HepG2 (cell line): ENCODE measurements around the gene CNNM4. TPM values are rescaled to one million over a fixed set of nuclear protein-coding genes. Genes with fewer than 3 reads are reported as not detected.

Experiments used
- ATAC-seq: fragments of 200-7000 bp; cut with Tn5 transposase; 3 replicates; pipeline ENCODE4 v1.9.1; 2020; ENCODE audit warnings: mild to moderate bottlenecking, moderate library complexity
- BruUV-seq: library from RNA; stranded (reverse); fragments of 400-500 nt; replicated peaks from 2 replicates; lab custom pipeline; 2021; lab: Mats Ljungman, UMichigan
- CTCF ChIA-PET: fragments of 300-600 bp; formaldehyde crosslinking; extraction: SDS; loops from one replicate; lab custom pipeline; 2021; ENCODE audit warnings: low total read pairs, inconsistent platforms, low intra/inter-chr PET ratio; lab: Yijun Ruan, JAX
- POLR2A ChIA-PET: fragments of 350-600 bp; sonication (Branson Sonifier 250); formaldehyde crosslinking; loops from one replicate; lab custom pipeline; 2020; ENCODE audit warnings: antibody characterized with exemption, inconsistent platforms; lab: Yijun Ruan, JAX
- DNase-seq: peaks from one replicate; pipeline ENCODE4 v3.0.0-alpha.2; 2015; ENCODE audit warnings: low spot score
- FAIRE-seq: peaks from 3 replicates; lab custom pipeline; 2011; peaks lifted over from hg19 to GRCh38; lab: Jason Lieb, UNC
- H2AFZ ChIP-seq: one replicate; pipeline ENCODE4 v1.6.1; 2011; ENCODE audit warnings: low read length, inconsistent platforms
- H3K27ac ChIP-seq: fragments of 300-600 bp; 3 replicates; pipeline ENCODE4 v1.8.0; 2011; ENCODE audit warnings: mixed run types, mild to moderate bottlenecking, mixed read lengths, low read length, inconsistent platforms; ENCODE audit not compliant: insufficient read depth; ENCODE audit errors: extremely low read length
- H3K27me3 ChIP-seq, 2 experiments: fragments of 200-600 bp in 1 of 2; 2 replicates in 1 of 2; 3 replicates in 1 of 2; pipeline versions ENCODE4 v1.6.0 to v1.8.0; 2011; ENCODE audit warnings: low read length in 2 of 2, mild to moderate bottlenecking in 2 of 2, moderate library complexity in 2 of 2, inconsistent platforms in 1 of 2; ENCODE audit not compliant: insufficient read depth in 2 of 2, control insufficient read depth in 1 of 2
- H3K36me3 ChIP-seq, 2 experiments: fragments of 200-600 bp in 1 of 2; replicated peaks in 1 of 2; 2 replicates in 1 of 2; 3 replicates in 1 of 2; pipeline versions ENCODE4 v1.5.1 to v1.8.0; 2011; ENCODE audit warnings: low read length in 2 of 2, inconsistent platforms in 1 of 2; ENCODE audit not compliant: insufficient read depth in 2 of 2, control insufficient read depth in 1 of 2
- H3K4me1 ChIP-seq: 2 replicates; pipeline ENCODE4 v1.5.1; 2012; ENCODE audit warnings: low read length, inconsistent platforms; ENCODE audit not compliant: insufficient read depth
- H3K4me2 ChIP-seq: 2 replicates; pipeline ENCODE4 v1.6.0; 2011; ENCODE audit warnings: low read depth, low read length, inconsistent platforms
- H3K4me3 ChIP-seq, 3 experiments: fragments of 200-600 bp in 1 of 3; sonication (generic), shearing (Covaris generic) in 1 of 3; replicated peaks in 1 of 3; 2 replicates each; pipeline ENCODE4 v1.5.1; 2011 to 2016; ENCODE audit warnings: low read length in 3 of 3, inconsistent platforms in 2 of 3, low read depth in 2 of 3, mild to moderate bottlenecking in 2 of 3, control low read depth in 1 of 3, mixed read lengths in 1 of 3; ENCODE audit not compliant: insufficient read depth in 1 of 3
- H3K79me2 ChIP-seq: one replicate; pipeline ENCODE4 v1.6.1; 2011; ENCODE audit warnings: low read length, inconsistent platforms; ENCODE audit not compliant: insufficient read depth
- H3K9ac ChIP-seq: 2 replicates; pipeline ENCODE4 v1.6.0; 2011; ENCODE audit warnings: mild to moderate bottlenecking, low read depth, low read length, inconsistent platforms; ENCODE audit not compliant: insufficient read depth
- H3K9me3 ChIP-seq: 2 replicates; pipeline ENCODE4 v1.5.1; 2012; ENCODE audit warnings: mild to moderate bottlenecking, low read length
- H4K20me1 ChIP-seq: 2 replicates; pipeline ENCODE4 v1.6.0; 2011; ENCODE audit warnings: inconsistent platforms, mild to moderate bottlenecking, low read length, moderate library complexity; ENCODE audit not compliant: insufficient read depth
- E2F2 ChIP-seq: sonication (generic); formaldehyde crosslinking; IDR thresholded peaks from 2 replicates; pipeline ENCODE4 v1.4.0; 2020; ENCODE audit warnings: missing genetic modification reagents, borderline replicate concordance
- HDAC1 ChIP-seq: sonication (generic); formaldehyde crosslinking; IDR thresholded peaks from 2 replicates; pipeline ENCODE4 v1.5.1; 2020; ENCODE audit warnings: mild to moderate bottlenecking, missing genetic modification reagents
- KLF12 ChIP-seq: sonication (generic); formaldehyde crosslinking; IDR thresholded peaks from 2 replicates; pipeline ENCODE4 v1.4.0; 2020; ENCODE audit warnings: missing genetic modification reagents, borderline replicate concordance
- TAF1 ChIP-seq: sonication (generic); formaldehyde crosslinking; IDR thresholded peaks from 2 replicates; pipeline ENCODE4 v1.4.0; 2020; ENCODE audit warnings: missing genetic modification reagents
- WIZ ChIP-seq: sonication (generic); formaldehyde crosslinking; IDR thresholded peaks from 2 replicates; pipeline ENCODE4 v1.5.1; 2020; ENCODE audit warnings: mild to moderate bottlenecking, missing genetic modification reagents
- ZBTB33 ChIP-seq: sonication (generic); formaldehyde crosslinking; IDR thresholded peaks from 2 replicates; pipeline ENCODE4 v1.4.0; 2020; ENCODE audit warnings: missing genetic modification reagents
- ZNF839 ChIP-seq: sonication (generic); formaldehyde crosslinking; IDR thresholded peaks from 2 replicates; pipeline ENCODE4 v1.4.0; 2020; ENCODE audit warnings: missing genetic modification reagents, mild to moderate bottlenecking, borderline replicate concordance
- ZSCAN9 ChIP-seq: IDR thresholded peaks from 2 replicates; pipeline ENCODE4 v1.6.1; 2016; ENCODE audit warnings: borderline replicate concordance
- ZXDC ChIP-seq: sonication (generic); formaldehyde crosslinking; IDR thresholded peaks from 2 replicates; pipeline ENCODE4 v1.5.0; 2020; ENCODE audit warnings: mild to moderate bottlenecking, missing genetic modification reagents
- WGBS: methylation state at CpG from one replicate; pipeline ENCODE4 v1.1.6; 2017; ENCODE audit warnings: low lambda C conversion rate; 5-methylcytosine and 5-hydroxymethylcytosine counted together
- in situ Hi-C: cut with HindIII; loops from 2 replicates; pipeline ENCODE4 v1.10.0; 2017; ENCODE audit warnings: low pct_unique_long_range_greater_than_20kb; ENCODE audit not compliant: extremely low pct_ligation_motif_present
- intact Hi-C: fragments of 100-400 bp; cut with micrococcal nuclease; formaldehyde crosslinking; loops from one replicate; pipeline ENCODE4 v1.10.0; 2022; ENCODE audit not compliant: unreplicated experiment
- polyA plus RNA-seq, 8 experiments: library from polyadenylated mRNA; depleted of rRNA in 3 of 8; stranded (reverse) in 7 of 8; unstranded in 1 of 8; fragments of >200 nt; fragmentation: Illumina TruSeq in 4 of 8; extraction: Trizol in 4 of 8; gene quantifications; 2 replicates each; pipeline versions ENCODE4 v1.2.1 to v1.2.3, GENCODE V29; 2011 to 2016; ENCODE audit warnings: low read depth in 4 of 8, missing spikeins in 1 of 8, mixed read lengths in 1 of 8; ENCODE audit not compliant: insufficient read depth in 1 of 8
- total RNA-seq, 5 experiments: library from RNA; depleted of rRNA; stranded (reverse); fragments of >200 nt; fragmentation: Illumina TruSeq; extraction: Trizol; gene quantifications; 2 replicates each; pipeline ENCODE4 v1.2.3, GENCODE V29; 2016; ENCODE audit warnings: low read depth in 1 of 5

CNNM4 gene
- total and polyA plus RNA-seq, 2 of the 13 experiments (the other 11 are each of a cell fraction or from before 2014, with no cell fraction given): 5.9 to 8.4 TPM

GRCh38 chr2:96762529-96763311 lies 2.0 kb downstream of the CNNM4 start:
- intact Hi-C loops: loop anchor here (1.0 to 10.0 kb wide), 6 partner anchors 55 to 225 kb away; partner anchors contain the start of genes ARID5A and CNNM3

More at GRCh38 chr2:96762529-96763311, 2.0 kb downstream of the CNNM4 start:
- Histone ChIP-seq H2AFZ (no peak overlapping the region), H3K9ac (peak overlapping the region; percentile 53), H3K79me2 (peaks cover 25% of the 10 kb centered on the region), H3K4me1 (peaks cover 84% of the 10 kb centered on the region), H3K27me3 (peaks cover 0 to 7% of the 10 kb centered on the region in 2 experiments; a peak in 2 of 5 replicates), H3K27ac (peak overlapping the region; percentile 1), H3K4me2 (peak overlapping the region; percentile 100)
- DNase-seq (no peak), FAIRE-seq (peak; percentile 4), ATAC-seq (no peak)
- CTCF ChIA-PET: interaction anchor here (1.4 kb wide), 1 partner anchor 39 kb away, joined by 3 read pairs; no protein-coding TSS in a partner anchor
- in situ Hi-C loops: no loop called here
- 25% methylated on average over 14 of the region's 15 CpGs for WGBS
- POLR2A ChIA-PET: interaction anchor here (0.8 to 2.7 kb wide), 7 partner anchors 24 to 213 kb away, joined by 3 to 14 read pairs (median 5); partner anchors contain the start of genes ANKRD39 and CNNM3
- TF ChIP-seq ZSCAN9 (no peak), HDAC1 (0 out of 2 replicates have a peak, but pooled peaks have one; percentile 3), E2F2 (CRISPR knock-in tag) (no peak), ZNF839 (CRISPR knock-in tag) (0 out of 2 replicates have a peak, but pooled peaks have one; percentile 20), ZXDC (CRISPR knock-in tag) (0 out of 2 replicates have a peak, but pooled peaks have one; percentile 43), KLF12 (CRISPR knock-in tag) (no peak), WIZ (CRISPR knock-in tag) (0 out of 2 replicates have a peak, but pooled peaks have one; percentile 7), ZBTB33 (CRISPR knock-in tag) (peak; percentile 30; the same call in 1 of the 2 replicates), TAF1 (0 out of 2 replicates have a peak, but pooled peaks have one; percentile 1)
- TF ChIP-seq, all 625 proteins: peak for 6
- H3K4me3 ChIP-seq: peak overlapping the region; percentile 59 to 94 (median 77)
- TSS peak; percentile 60 for BruUV-seq
- no peaks in the 10 kb centered on the region; a peak in 1 of 5 replicates for H3K36me3 ChIP-seq
- no peaks in the 10 kb centered on the region for H3K9me3 ChIP-seq
- no peaks in the 10 kb centered on the region; the same call in 1 of the 2 replicates for H4K20me1 ChIP-seq
